ENCODE data around the gene FOXD2.

DNA sequence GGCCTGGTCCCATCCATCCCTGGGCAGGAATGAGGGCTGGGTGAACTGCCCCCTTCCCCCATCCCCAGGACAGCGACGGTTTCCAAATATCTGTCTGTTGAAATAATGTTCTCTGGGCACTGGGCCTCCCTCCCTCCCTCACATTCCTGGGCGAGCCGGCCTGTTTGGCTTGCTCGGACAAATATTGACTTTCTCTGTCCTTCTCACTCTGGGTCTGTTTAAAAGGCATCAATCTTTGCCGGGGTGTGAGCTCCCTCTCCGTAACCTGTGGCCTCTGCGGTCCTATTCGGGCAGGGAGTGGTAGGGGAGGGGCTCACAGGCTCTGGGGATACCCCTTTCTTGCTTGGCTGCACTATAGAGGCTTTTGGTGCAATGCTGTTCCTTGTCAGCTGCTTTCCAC is 40.2 kb downstream of the FOXD2 start:
- no peak for TF ChIP-seq BHLHE40 (IDR thresholded peaks at IDR 0.05; ENCODE audit: borderline replicate concordance)
- no peak for TF ChIP-seq FOXM1 (IDR thresholded peaks at IDR 0.05; ENCODE audit: borderline replicate concordance)

All from HEK293T (cell line).